MM.1S (cell line): ENCODE measurements around the gene FGD2.

Experiments used
- EZH2 ChIP-seq: fragments of 300-600 bp; sonication (generic); optimal IDR thresholded peaks from 2 replicates; pipeline ENCODE3; 2017; ENCODE audit warnings: low read depth, mild to moderate bottlenecking, antibody characterized with exemption, low read length, mixed read lengths
- TF ChIP-seq, protein P1 (sequence below): fragments of 300-600 bp; sonication (generic); IDR thresholded peaks from 2 replicates; pipeline ENCODE4 v1.5.1; 2016; ENCODE audit warnings: antibody characterized with exemption, low read length, mixed read lengths

DNA sequence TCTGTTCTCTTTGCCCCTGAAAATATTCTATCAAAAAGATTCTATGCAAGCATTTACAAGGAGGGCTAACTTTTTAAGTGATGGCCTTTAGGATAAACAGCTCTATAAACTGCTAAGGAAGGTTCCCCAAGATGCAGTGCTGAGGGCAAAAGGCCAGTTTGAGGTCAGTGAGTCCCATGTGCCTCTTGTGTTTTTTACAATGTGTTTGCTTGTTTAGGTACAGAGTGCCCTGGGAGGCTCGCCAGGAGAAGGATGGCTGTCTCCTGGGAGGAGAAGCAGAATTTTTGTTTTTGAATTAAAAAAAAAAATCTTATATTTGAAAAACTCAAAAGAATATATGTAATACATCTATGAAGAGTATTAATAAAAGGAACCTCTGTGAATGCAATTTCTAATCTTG is 32.3 kb upstream of the FGD2 start:
- TF ChIP-seq, protein P1, sequence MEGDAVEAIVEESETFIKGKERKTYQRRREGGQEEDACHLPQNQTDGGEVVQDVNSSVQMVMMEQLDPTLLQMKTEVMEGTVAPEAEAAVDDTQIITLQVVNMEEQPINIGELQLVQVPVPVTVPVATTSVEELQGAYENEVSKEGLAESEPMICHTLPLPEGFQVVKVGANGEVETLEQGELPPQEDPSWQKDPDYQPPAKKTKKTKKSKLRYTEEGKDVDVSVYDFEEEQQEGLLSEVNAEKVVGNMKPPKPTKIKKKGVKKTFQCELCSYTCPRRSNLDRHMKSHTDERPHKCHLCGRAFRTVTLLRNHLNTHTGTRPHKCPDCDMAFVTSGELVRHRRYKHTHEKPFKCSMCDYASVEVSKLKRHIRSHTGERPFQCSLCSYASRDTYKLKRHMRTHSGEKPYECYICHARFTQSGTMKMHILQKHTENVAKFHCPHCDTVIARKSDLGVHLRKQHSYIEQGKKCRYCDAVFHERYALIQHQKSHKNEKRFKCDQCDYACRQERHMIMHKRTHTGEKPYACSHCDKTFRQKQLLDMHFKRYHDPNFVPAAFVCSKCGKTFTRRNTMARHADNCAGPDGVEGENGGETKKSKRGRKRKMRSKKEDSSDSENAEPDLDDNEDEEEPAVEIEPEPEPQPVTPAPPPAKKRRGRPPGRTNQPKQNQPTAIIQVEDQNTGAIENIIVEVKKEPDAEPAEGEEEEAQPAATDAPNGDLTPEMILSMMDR = no peak
- no peak for TF ChIP-seq EZH2
